Heart left ventricle (tissue), 13 donors: ENCODE results near the gene CBLL1.

Experiments used
- POLR2A ChIP-seq, 2 donors: fragments of 450-650 bp; IDR thresholded peaks; one replicate each; pipeline ENCODE4 v1.6.1; 2017; ENCODE audit warnings: antibody characterized with exemption in 2 of 2, mild to moderate bottlenecking in 2 of 2, moderate library complexity in 2 of 2
- TF ChIP-seq, protein P1 (sequence below), 12 donors: fragments of 200-600 bp; sonication (generic) in 4 of 12; IDR thresholded peaks; one replicate each; pipeline versions ENCODE4 v1.5.0 to v1.8.0; 2018 to 2022; ENCODE audit warnings: antibody characterized with exemption in 12 of 12, mild to moderate bottlenecking in 5 of 12
- donor health status: ischemic (EF 13 %, LVEDD 7.1; RV severe dilation, severe dysfunction).
- donor health status: DM: no; HTN: yes; CAD: no.
- donor health status: DM: no; HTN: no; CAD: no.
- donor health status: ischemic (EF 25% LVEDD 6.9; RV normal size, moderate dysfunction).
- donor health status: ischemic (EF 25% LVEDD 5.7; RV mildly dilated, moderate dysfunction).
- donor health status: ischemic (EF 35%, LVEDD 5.7; RV mildly dilated, moderate dysfunction).
- donor health status: nonischemic (EF 11% LVEDD 7.7; RV severe dilation, severe dysfunction).
- donor health status: DM: yes; HTN: yes; CAD: no.
- donor health status: PGD.
- donor health status: ischemic (EF 29% LVEDD 5.4; RV normal size, mild dysfunction).
- donor health status: nonischemic (EF 23%, LVEDD 6.1; RV moderate dilation, normal function).

DNA sequence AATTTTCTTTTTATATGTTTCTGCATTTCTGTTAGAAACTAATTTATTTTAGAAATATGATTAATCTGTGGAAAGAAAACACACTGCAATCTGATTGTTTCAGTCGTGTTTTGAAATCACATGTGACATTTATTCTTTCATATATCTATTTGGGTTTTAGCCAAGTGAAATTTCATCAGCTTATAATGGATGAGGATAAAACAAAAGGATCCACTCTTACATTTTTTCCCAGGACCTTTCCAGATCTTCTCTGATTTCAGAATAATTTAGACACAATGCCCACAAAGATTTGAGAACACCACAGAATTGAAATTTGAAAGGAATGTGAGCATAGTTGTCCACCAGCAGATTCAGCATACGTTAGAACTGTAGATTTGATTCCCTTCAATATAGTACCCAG lies 29.1 kb downstream of the CBLL1 start:
- TF ChIP-seq, protein P1, sequence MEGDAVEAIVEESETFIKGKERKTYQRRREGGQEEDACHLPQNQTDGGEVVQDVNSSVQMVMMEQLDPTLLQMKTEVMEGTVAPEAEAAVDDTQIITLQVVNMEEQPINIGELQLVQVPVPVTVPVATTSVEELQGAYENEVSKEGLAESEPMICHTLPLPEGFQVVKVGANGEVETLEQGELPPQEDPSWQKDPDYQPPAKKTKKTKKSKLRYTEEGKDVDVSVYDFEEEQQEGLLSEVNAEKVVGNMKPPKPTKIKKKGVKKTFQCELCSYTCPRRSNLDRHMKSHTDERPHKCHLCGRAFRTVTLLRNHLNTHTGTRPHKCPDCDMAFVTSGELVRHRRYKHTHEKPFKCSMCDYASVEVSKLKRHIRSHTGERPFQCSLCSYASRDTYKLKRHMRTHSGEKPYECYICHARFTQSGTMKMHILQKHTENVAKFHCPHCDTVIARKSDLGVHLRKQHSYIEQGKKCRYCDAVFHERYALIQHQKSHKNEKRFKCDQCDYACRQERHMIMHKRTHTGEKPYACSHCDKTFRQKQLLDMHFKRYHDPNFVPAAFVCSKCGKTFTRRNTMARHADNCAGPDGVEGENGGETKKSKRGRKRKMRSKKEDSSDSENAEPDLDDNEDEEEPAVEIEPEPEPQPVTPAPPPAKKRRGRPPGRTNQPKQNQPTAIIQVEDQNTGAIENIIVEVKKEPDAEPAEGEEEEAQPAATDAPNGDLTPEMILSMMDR (IDR thresholded peaks at IDR 0.05): no peak
- TF ChIP-seq POLR2A (IDR thresholded peaks at IDR 0.05): no peak
